ENCODE measurements around the gene CPN1.
"Not testable (repeated sequence)": the region's sequence is repeated elsewhere in the genome, so short reads cannot be mapped to it uniquely, and the experiment has no call there.

Gene CPN1

GRCh38 chr10:100020886-100021253 lies 60.8 kb downstream of the CPN1 start:
- DNase-seq: no peak

- DNase-seq: peak; percentile 51
Observed at GRCh38 chr10:100020142-100020885, 61.4 kb downstream of the CPN1 start.

DNA sequence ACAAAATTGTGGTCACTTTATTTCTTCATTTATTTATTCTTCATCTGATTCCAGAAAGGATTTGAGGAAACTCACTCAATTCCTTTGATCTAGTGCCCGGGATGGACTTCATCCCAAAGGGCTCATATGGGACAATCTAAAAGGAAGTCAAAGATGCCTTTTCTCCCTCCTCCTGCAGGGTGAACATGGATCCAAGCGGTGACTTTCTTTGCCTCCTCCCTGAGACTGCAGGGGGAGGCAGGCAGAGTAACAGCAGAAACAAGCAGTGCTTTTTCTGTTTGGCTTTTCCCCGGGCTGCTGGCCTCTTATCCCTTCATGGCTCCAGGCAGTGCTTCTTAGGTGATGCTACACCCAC lies 61.9 kb downstream of the CPN1 start:
- DNase-seq: no peak

- peak; percentile 62 for DNase-seq
Observed at GRCh38 chr10:100014071-100014762, 67.5 kb downstream of the CPN1 start.

GRCh38 chr10:100013621-100014020 lies 68.0 kb downstream of the CPN1 start:
- DNase-seq: no peak

- not testable (repeated sequence) for DNase-seq
Observed at GRCh38 chr10:100011906-100012305, 69.8 kb downstream of the CPN1 start.

DNA sequence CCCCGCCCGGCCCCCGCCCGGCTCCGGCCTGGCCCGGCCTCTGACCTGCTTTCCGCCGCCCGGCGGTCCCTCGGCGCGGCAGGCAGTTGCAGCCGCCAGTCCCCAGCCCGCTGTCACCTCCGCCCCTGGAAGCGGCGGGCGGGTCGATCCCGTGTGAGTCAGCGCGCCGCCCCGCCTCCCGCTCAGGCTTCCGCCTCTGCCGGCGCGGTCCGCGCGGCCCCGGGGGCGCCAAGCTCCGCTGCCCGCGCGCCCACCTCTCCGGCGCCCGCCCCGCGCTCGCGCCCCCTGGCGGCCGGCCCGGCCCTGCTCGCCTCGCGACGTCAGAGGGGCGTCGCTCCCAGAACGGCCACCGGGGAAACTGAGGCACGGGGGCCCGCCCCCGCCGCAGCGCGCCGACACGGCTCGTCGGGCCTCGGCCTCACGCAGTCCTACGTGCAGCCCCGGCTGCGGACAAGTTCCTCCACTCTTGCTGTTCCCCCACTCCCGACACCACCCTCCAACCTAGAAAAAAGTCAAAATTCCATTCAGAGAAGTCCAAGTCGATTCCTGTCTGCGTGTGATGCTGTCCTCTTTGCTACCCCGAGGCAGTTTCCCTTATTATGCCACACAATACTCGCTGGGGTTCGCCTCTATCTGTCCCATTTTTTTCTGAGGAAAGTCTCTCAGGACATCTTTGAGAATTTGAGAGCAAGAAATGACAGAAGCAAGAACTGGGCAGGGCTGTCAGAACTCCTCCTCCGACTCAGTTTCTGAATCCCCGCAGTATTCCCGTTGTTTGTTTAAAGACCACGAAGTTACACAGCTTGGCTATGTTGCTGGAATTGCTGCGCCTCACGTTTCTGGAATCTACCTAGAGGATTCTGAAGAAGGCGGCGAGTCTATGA lies 71.6 kb downstream of the CPN1 start, which contains the start of gene DNMBP:
TSS of gene DNMBP (minus strand) at position 155 of the 884 bp plus-strand sequence. CDS start 37,823 bp downstream, outside the sequence.
- DNase-seq: no peak

DNA sequence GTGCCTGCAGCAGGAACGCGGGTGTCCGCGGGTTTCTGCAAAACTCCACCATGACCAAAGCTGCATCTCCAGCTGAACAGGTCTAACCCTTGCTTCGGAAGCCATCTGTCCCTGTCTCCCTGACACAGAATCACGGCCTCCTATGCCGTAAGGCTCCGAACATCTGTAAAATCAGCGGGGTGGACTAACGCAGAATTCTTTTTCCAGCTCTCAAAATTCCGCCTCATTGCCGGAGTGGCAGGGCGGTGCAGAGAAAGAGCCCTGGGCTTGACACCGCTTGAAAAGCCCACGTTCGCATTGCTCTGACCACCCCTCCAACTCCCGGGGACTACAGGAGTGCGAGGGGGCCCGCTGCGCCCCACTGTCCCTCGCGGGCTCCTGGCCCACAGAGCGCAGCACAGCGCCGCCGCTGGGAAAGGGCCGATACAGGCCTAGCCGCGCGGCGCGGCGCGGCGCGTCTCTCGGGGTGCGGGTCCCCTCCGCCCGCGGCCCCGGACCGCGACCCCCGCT lies 72.3 kb downstream of the CPN1 start:
- no peak for DNase-seq

GRCh38 chr10:100008708-100009282 lies 72.9 kb downstream of the CPN1 start:
- no peak for DNase-seq

- no peak for DNase-seq
Observed at GRCh38 chr10:100008142-100008522, 73.5 kb downstream of the CPN1 start.

DNA sequence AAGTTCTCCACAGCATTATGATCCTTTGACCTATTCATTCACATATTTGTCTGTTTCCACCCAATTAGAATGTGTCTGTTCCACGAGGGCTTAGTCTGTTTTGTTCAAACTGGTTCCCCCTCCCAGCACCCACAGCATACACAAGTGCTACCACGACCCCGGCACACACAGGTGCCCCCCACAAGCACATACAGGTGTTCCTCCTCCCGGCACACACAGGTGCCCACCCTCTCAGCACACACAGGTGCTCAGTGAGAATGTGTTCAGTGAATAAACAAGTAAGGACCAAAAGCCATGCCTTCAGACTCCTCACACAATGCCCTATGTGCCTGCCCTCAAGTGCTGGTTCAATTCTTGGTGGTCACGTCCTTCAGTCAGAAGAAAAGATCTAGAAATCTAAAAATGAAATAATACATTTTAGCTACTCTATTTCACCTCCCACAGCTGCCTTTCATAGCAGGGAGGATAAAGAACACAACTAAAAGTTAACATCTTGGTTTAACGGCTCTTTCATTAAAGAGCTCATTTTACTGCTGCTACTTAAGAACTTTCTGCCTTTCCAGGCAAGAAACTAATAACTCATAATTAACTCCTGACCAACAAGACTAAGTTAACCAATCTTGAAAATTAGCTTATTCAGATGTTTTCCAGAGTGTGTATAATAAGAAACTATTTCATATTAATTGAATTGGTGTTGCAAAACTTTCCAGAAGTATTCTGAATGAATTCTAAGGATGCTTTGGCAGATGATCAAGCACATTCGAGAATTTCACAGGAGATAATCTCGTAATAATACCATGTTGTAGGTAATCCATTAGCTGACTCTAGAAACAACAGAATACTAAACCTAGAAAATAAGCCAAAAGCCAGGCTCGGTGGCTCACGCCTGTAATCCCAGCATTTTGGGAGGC lies 74.2 kb downstream of the CPN1 start:
- no peak for DNase-seq

DNA sequence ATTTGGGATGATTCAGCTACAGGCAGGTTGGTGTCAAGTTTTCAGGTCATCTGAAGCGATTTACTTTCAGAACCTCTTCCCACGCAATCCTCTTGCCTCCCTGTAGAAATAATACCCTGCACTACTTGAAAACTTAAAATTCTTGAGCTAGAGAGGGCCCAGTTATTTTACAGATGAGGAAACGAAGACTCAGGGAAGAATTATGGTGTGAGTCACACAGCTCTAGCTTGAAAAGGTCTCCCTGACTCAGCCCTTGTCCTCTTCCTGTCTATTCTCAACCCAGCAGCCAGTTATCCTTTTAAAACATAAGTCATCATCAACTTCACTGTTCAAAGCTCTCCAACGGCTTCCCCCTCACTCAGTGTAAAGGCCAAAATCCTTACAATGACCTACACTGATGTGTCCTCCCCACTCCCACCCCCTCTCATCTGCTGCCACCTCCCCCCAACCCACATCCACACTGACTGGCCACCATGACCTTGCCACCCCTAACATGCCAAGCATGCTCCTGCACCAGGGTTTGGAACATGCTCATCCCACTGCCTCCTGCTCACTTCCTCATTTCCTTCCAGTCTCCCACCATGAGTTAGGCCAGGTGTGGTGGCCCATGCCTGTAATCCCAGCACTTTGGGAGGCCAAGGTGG lies 75.3 kb downstream of the CPN1 start:
- DNase-seq: no peak

DNA sequence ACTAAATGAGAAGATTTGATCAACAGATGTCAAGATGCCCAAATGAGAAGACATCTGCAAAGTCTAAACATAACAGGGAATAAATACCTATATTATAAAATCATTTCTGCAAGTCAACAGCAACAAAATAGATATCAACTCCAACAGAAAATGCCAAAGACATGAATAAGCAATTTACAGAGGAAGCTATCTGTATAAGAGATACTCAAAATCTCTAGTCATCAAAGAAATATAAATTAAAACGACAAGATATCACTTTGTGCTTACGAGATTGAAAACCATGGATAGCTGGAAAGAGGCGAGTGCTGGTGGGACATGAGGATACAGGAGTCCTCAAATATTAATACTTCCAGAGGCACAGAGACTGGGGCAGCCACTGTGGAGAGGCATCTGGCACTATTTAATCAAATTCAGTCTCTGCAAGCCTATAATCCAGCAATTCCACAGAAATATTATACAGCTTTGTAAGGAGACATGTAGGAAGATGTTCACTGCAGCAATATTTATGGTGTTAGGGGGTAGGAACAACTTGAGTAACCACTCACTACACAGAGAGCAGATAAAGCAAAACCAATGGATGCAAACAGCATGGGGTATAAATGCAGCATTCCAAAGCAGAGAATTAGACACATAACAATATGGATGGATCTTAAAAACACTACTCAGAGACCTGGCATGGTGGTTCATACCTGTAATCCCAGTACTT lies 76.7 kb downstream of the CPN1 start:
- no peak for DNase-seq

GRCh38 chr10:100000109-100000644 lies 81.5 kb downstream of the CPN1 start:
- no peak for DNase-seq

DNA sequence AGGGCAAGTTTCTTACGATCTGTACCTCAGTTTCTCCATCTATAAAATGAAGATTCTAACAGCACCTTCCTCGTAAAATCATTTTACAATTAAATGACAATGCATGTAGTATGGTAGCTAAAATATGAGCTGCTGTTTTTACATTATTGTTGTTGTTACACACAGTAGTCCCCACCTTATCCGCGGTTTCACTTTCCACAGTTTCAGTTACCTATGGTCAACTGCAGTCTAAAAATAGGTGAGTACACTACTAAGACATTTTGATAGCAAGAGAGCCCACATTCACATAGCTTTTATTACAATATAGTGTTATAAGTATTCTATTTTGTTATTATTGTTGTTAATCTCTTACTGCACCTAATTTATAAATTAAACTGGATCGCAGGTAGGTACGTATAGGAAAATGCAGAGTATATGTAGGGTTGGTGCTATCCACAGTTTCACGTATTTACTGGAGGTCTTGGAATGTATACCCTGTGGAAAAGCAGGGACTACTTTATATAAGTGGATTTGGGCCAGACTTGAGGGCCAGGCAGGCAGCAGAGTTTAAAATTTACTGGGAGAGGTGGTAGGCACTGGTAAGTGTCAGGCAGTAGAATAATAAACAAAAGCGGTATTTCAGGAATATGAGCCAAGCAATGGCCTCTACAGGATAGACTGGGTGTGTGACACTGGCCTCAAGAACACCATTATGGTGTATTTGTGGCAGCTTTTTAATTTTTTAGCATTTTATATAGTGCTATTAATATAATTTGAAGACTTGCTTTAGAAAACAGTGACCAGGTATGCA lies 82.2 kb downstream of the CPN1 start:
- no peak for DNase-seq

DNA sequence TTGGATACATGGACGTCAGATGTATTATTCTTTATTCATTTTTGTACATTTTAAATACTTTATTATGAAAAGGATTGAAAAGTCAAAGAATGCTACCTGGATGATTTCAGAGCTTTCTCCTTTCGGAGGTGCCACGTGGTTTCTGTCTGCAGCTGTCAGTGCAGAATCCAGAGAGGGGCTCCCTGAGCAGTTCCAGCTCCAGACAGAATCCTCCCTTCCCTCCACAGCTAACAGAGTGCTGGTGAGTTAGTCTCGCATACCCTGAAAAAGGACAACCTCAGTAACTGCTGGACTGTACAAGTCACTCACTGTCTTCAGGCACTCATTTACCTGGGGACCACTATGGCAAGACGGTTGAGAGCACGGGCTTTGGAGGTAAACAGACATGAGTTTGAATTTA lies 82.8 kb downstream of the CPN1 start:
- no peak for DNase-seq

DNA sequence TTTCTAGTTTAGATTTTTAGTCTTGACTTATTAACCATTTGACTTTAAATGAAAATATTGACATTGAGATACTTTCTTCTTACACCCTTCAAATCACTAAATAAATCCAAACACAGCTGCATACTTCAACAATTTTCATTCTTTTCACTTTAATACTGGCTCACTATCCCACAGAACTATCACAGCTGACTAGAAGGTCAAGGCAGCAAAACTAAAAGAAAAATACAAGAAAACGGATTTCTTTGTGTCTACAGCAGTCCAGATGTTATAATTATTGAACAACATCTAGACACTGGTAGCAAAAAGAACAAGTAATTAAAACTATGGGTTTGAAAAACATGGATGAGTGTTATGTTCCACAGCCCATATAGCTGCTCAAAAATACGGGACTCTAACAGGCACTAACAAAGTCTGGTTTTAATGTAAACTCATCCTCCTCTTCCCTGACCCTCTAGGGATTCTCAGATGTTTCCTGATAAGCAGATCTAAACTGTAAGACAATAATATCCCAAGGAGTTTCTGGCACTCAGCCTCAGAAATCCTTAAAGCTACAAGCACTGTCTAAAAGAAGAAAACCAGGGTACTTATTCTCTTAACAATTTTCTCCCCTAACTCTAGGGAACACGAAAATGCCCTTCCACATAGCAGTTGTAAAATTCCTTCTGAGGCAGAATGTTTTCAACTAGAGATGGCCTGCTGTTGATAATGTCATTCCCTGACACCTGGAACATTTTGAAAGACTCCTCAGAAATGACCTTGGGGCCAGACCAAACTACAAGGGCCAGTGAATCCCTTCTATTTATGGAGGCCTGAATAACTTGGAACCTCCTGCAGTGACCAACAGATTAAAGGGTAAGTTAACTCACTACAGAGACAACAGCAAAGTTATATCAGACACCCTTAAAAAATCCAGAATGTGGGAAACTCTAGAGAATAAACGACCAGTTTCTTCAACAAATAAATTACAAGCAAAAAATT lies 84.7 kb downstream of the CPN1 start:
- DNase-seq: no peak

DNA sequence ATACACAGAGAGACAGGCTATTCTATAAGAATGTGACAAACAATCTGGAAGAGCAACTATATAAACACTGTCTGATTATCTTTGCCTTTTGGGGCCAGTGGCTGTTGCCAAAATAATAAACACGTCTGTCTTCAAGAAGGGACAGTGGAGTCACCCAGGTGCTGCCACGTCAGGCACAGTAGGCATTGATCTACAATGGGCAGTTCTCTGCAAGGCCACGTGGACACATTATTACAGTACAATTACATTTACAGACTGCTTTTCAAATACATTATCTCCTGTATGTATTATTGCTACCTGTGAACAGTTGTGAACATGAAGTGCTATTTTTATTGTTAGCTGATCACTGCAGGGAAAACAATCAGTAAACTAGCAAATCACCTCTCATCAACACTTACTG lies 86.0 kb downstream of the CPN1 start:
- DNase-seq: no peak
